ENCODE results near the gene PTCH1. TPM values are rescaled to one million over a fixed set of nuclear protein-coding genes. Genes with fewer than 3 reads are reported as not detected.

PTCH1 gene
- total and polyA plus RNA-seq, 4 donors = 1.2 to 5.0 (median 2.1) TPM

GRCh38 chr9:95438561-95439357, 78.0 kb downstream of the PTCH1 start:
- H3K27ac ChIP-seq (ENCODE audit: low read depth in 1 of 2, low read length in 2 of 2) = no peak overlapping the region
- no peaks in the 10 kb centered on the region for H3K4me1 ChIP-seq (ENCODE audit: control insufficient read depth in 4 of 4, insufficient read depth in 4 of 4, low read length in 3 of 4)
- WGBS = 91% methylated on average over 9 of the region's 9 CpGs
- no peak overlapping the region for H3K4me3 ChIP-seq (ENCODE audit: low read depth in 1 of 3, low read length in 3 of 3)
- TF ChIP-seq FOXA1 (IDR thresholded peaks at IDR 0.05) (no peak), ATF3 (IDR thresholded peaks at IDR 0.05) (no peak), MAX (IDR thresholded peaks at IDR 0.05) (no peak), GABPA (IDR thresholded peaks at IDR 0.05 in 1 of 2, conservative IDR thresholded peaks at IDR 0.05 in 1 of 2) (no peak), RXRA (IDR thresholded peaks at IDR 0.05) (no peak), SP1 (IDR thresholded peaks at IDR 0.05) (no peak), EGR1 (IDR thresholded peaks at IDR 0.05; ENCODE audit: low read depth in 2 of 2) (no peak)
- no peak for DNase-seq (ENCODE audit: low spot score)
- no peaks in the 10 kb centered on the region for H3K36me3 ChIP-seq (ENCODE audit: control insufficient read depth in 4 of 4, insufficient read depth in 3 of 4, low read depth in 1 of 4, low read length in 3 of 4)
- no peaks in the 10 kb centered on the region for H3K27me3 ChIP-seq (ENCODE audit: control insufficient read depth in 4 of 4, insufficient read depth in 4 of 4, low read length in 3 of 4)
- H3K9me3 ChIP-seq (ENCODE audit: control insufficient read depth in 4 of 4, low read length in 3 of 4) = no peaks in the 10 kb centered on the region
- H3K9ac ChIP-seq (ENCODE audit: low read depth in 1 of 2, low read length in 2 of 2) = no peak overlapping the region

GRCh38 chr9:95437559-95437958, 79.2 kb downstream of the PTCH1 start:
- Histone ChIP-seq H3K4me1 (ENCODE audit: control insufficient read depth in 4 of 4, insufficient read depth in 4 of 4, low read length in 3 of 4) (no peaks in the 10 kb centered on the region), H3K36me3 (ENCODE audit: control insufficient read depth in 4 of 4, insufficient read depth in 3 of 4, low read depth in 1 of 4, low read length in 3 of 4) (no peaks in the 10 kb centered on the region), H3K27ac (ENCODE audit: low read depth in 1 of 2, low read length in 2 of 2) (no peak overlapping the region), H3K9ac (ENCODE audit: low read depth in 1 of 2, low read length in 2 of 2) (no peak overlapping the region), H3K9me3 (ENCODE audit: control insufficient read depth in 4 of 4, low read length in 3 of 4) (no peaks in the 10 kb centered on the region), H3K4me3 (ENCODE audit: low read depth in 1 of 3, low read length in 3 of 3) (no peak overlapping the region), H3K27me3 (ENCODE audit: control insufficient read depth in 4 of 4, insufficient read depth in 4 of 4, low read length in 3 of 4) (no peaks in the 10 kb centered on the region)
- no peak for DNase-seq (ENCODE audit: low spot score)
- 92% methylated on average over 6 of the region's 6 CpGs for WGBS
- TF ChIP-seq FOXA1 (IDR thresholded peaks at IDR 0.05) (no peak), GABPA (IDR thresholded peaks at IDR 0.05 in 1 of 2, conservative IDR thresholded peaks at IDR 0.05 in 1 of 2) (no peak), MAX (IDR thresholded peaks at IDR 0.05) (no peak), ATF3 (IDR thresholded peaks at IDR 0.05) (no peak), NR2F2 (IDR thresholded peaks at IDR 0.05) (no peak), RAD21 (IDR thresholded peaks at IDR 0.05) (no peak), YY1 (IDR thresholded peaks at IDR 0.05) (no peak), CTCF (IDR thresholded peaks at IDR 0.05; ENCODE audit: low read depth, low read length, missing input control) (no peak), EGR1 (IDR thresholded peaks at IDR 0.05; ENCODE audit: low read depth in 2 of 2) (no peak), TAF1 (conservative IDR thresholded peaks at IDR 0.05) (no peak), SP1 (IDR thresholded peaks at IDR 0.05) (no peak), REST (IDR thresholded peaks at IDR 0.05) (no peak), HNF4A (conservative IDR thresholded peaks at IDR 0.05) (no peak)
